Stimulated activated CD8-positive, alpha-beta memory T cell treated with anti-CD3 and anti-CD28 coated beads, Interleukin-4, amount 100 ng/mL, for 1 hour (primary cell): Measurements from ENCODE around the gene ATP6V0B.

ENCODE experiments used
- DNase-seq, 2 donors: peaks; one replicate each; pipeline ENCODE4 v3.0.0-alpha.2; 2020; ENCODE audit warnings: low read depth in 2 of 2, low spot score in 1 of 2

ATP6V0B gene

GRCh38 chr1:43982808-43983207, 8.0 kb downstream of the ATP6V0B start:
- DNase-seq, result no peak

- DNase-seq, result no peak
Observed at GRCh38 chr1:43983253-43983899, 8.6 kb downstream of the ATP6V0B start.

GRCh38 chr1:43984855-43985254, 10.1 kb downstream of the ATP6V0B start:
- no peak for DNase-seq

GRCh38 chr1:43985984-43986595, 11.3 kb downstream of the ATP6V0B start:
- no peak for DNase-seq

- DNase-seq, result no peak
Observed at GRCh38 chr1:43986712-43987111, 12.0 kb downstream of the ATP6V0B start.

GRCh38 chr1:43987159-43987902, 12.6 kb downstream of the ATP6V0B start:
- DNase-seq, result no peak

GRCh38 chr1:43990271-43991199, 15.8 kb downstream of the ATP6V0B start:
- no peak for DNase-seq

- DNase-seq, result no peak
Observed at GRCh38 chr1:43991200-43991475, 16.4 kb downstream of the ATP6V0B start.

- peak; percentile 19 to 41 for DNase-seq
Observed at GRCh38 chr1:43991476-43992231, 16.9 kb downstream of the ATP6V0B start, which contains the start of gene CCDC24. CCDC24 (plus strand) TSS chr1:43991599; CDS start chr1:43991879, 280 bp downstream.

GRCh38 chr1:43992232-43992995, 17.7 kb downstream of the ATP6V0B start:
- no peak for DNase-seq

GRCh38 chr1:43993206-43993914, 18.6 kb downstream of the ATP6V0B start:
- DNase-seq, result no peak

- DNase-seq, result no peak
Observed at GRCh38 chr1:43994071-43994470, 19.3 kb downstream of the ATP6V0B start.

GRCh38 chr1:43994794-43995790, 20.3 kb downstream of the ATP6V0B start:
- no peak for DNase-seq

GRCh38 chr1:43995984-43996732, 21.4 kb downstream of the ATP6V0B start:
- DNase-seq, result no peak

- no peak for DNase-seq
Observed at GRCh38 chr1:43996733-43997115, 22.0 kb downstream of the ATP6V0B start.

GRCh38 chr1:43997295-43997999, 22.7 kb downstream of the ATP6V0B start:
- DNase-seq, result no peak

GRCh38 chr1:43998000-43998378, 23.2 kb downstream of the ATP6V0B start:
- DNase-seq, result no peak
